Fibroblast of pulmonary artery (primary cell): ENCODE measurements around the gene NTRK3.

Experiments used
- DNase-seq: peaks from one replicate; pipeline ENCODE4 v3.0.0-alpha.2; 2010; ENCODE audit warnings: low read depth
- H3K4me3 ChIP-seq: replicated peaks from 2 replicates; pipeline ENCODE4 v1.5.1; 2011; ENCODE audit warnings: low read depth, mild to moderate bottlenecking, control low read depth, low read length, moderate library complexity
- TF ChIP-seq, protein P1 (sequence below): IDR thresholded peaks from 2 replicates; pipeline ENCODE4 v1.5.1; 2011; ENCODE audit warnings: mild to moderate bottlenecking, control low read depth, low read length, inconsistent platforms; ENCODE audit errors: missing control alignments

Gene NTRK3

DNA sequence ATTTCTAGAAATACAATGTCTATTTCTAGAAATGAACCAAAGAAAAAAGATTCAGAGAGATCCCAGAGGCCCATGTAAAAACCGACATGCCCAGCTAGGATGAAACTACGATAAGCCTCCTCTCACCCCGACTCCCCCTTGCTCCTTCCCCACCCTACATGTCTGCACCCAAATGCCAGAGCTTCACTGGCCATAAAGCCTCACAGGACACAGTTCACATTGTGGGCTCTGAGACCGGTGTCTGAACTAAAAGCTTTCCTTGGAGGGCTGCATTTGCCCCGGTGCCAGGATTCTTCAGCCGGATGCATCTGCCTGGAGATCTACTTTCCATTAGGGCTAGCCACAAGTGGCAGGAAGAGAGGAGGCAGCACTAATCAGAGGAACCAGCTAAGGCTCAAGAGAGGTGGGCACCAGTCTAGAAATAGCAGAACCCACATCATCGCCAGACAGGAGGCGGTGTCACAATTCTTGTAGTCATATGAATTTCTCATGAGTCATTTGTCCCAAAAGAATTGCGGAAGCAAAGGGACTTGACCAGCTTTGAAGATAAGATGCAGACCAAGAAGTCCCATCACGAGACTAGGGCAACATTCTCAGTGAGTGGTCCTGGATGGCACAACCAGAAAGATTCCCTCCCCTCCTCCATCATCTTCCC lies 353.6 kb downstream of the NTRK3 start:
- no peak overlapping the region for H3K4me3 ChIP-seq
- peak; percentile 1 for DNase-seq
- TF ChIP-seq, protein P1, sequence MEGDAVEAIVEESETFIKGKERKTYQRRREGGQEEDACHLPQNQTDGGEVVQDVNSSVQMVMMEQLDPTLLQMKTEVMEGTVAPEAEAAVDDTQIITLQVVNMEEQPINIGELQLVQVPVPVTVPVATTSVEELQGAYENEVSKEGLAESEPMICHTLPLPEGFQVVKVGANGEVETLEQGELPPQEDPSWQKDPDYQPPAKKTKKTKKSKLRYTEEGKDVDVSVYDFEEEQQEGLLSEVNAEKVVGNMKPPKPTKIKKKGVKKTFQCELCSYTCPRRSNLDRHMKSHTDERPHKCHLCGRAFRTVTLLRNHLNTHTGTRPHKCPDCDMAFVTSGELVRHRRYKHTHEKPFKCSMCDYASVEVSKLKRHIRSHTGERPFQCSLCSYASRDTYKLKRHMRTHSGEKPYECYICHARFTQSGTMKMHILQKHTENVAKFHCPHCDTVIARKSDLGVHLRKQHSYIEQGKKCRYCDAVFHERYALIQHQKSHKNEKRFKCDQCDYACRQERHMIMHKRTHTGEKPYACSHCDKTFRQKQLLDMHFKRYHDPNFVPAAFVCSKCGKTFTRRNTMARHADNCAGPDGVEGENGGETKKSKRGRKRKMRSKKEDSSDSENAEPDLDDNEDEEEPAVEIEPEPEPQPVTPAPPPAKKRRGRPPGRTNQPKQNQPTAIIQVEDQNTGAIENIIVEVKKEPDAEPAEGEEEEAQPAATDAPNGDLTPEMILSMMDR = no peak

DNA sequence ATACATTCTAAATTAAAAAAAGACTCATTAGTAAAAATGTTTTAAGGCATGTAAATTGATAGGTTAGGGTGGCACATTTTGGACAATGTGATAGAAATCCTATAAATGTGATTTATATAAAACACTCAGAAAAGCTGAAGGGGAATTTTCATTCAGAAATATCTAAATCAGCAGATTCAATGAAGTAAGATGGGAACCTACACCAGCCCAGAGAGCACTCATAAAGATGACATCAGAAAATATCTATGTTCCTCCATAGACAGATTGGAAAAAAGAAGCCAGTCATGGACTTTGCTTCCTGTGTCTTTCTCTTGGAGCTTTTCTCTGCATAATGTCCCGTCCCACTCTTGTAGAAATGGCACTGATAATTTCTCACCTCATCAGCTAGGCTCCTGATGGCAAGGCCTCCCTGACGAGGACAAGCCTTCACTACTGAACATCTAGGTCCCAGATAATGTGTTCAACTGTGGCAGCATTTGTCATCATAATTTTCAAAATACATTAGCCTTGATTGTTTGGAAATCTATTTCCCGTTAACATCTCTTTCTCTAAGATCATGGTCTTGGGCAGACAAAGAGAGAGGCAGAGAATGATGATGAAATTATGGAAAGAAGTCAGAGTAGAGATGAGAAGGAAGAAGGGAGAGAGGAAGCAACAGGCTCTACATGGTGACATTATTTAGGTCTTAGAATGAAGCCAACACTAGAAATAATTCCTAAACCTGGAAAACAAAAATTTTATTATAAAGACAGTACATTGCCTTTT lies 354.4 kb downstream of the NTRK3 start:
- DNase-seq = no peak
- TF ChIP-seq, protein P1 = no peak
- H3K4me3 ChIP-seq = no peak overlapping the region

DNA sequence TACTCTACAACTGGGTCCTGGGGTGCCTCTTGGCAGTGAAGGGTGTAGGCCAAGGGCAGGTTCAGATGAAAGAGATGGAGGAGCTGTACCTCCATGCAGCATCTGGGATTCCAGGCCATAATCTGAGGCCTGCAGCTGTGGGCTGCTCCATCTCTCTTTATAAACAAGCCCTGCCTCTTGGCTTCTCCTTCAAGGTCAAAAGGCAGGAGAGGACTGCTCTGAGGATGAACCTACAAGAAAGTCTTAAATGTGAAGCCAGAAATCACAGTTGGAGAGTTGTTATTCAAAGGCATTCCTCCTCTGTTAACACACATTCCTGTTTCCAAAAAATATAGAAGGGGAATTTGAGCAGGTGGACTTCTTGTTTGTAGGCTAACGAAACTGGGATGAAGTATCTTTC lies 355.5 kb downstream of the NTRK3 start:
- no peak overlapping the region for H3K4me3 ChIP-seq
- TF ChIP-seq, protein P1 = no peak
- DNase-seq = no peak

- DNase-seq = no peak
- no peak overlapping the region for H3K4me3 ChIP-seq
- TF ChIP-seq, protein P1 = no peak
These were observed 359.6 kb downstream of the NTRK3 start for GRCh38 chr15:87896936-87897335.

DNA sequence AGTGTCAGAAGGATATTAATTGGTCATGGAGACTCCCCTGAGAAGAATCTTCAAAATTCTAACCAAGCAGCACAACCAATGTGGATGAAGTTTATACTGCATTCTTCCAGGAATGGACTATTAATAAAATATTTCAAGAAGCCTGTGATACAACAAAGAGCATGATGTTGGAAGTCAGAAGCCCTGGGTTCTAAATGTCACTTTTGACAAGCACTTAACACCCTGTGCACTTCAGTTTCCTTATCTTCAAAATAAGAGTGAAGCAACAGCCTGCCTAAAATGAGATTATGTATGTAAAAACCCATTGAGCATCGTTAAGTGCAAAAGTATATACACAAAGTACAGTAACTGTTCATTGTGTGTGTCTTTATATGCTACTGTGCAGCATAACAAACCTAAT lies 369.4 kb downstream of the NTRK3 start:
- no peak overlapping the region for H3K4me3 ChIP-seq
- TF ChIP-seq, protein P1 = no peak
- no peak for DNase-seq

- TF ChIP-seq, protein P1 = no peak
- no peak for DNase-seq
- no peak overlapping the region for H3K4me3 ChIP-seq
These were observed 375.5 kb downstream of the NTRK3 start for GRCh38 chr15:87881026-87881425.
